Gastrocnemius medialis (tissue), 4 donors: ENCODE data around the gene GOLGA3.

Experiments used
- POLR2A ChIP-seq, 2 donors: fragments of 450-650 bp; IDR thresholded peaks; one replicate each; pipeline ENCODE4 v1.6.1; 2017; ENCODE audit warnings: antibody characterized with exemption in 2 of 2, mild to moderate bottlenecking in 2 of 2, moderate library complexity in 2 of 2
- TF ChIP-seq, protein P1 (sequence below), 5 experiments: fragments of 450-650 bp in 3 of 5; fragments of 200-600 bp in 2 of 5; sonication (generic) in 2 of 5; IDR thresholded peaks in 4 of 5; conservative IDR thresholded peaks in 1 of 5; 1 replicate in 4 of 5; 2 replicates in 1 of 5; pipeline ENCODE4 v1.5.1; 2016 to 2019; ENCODE audit warnings: antibody characterized with exemption in 5 of 5, mild to moderate bottlenecking in 3 of 5, moderate library complexity in 3 of 5

DNA sequence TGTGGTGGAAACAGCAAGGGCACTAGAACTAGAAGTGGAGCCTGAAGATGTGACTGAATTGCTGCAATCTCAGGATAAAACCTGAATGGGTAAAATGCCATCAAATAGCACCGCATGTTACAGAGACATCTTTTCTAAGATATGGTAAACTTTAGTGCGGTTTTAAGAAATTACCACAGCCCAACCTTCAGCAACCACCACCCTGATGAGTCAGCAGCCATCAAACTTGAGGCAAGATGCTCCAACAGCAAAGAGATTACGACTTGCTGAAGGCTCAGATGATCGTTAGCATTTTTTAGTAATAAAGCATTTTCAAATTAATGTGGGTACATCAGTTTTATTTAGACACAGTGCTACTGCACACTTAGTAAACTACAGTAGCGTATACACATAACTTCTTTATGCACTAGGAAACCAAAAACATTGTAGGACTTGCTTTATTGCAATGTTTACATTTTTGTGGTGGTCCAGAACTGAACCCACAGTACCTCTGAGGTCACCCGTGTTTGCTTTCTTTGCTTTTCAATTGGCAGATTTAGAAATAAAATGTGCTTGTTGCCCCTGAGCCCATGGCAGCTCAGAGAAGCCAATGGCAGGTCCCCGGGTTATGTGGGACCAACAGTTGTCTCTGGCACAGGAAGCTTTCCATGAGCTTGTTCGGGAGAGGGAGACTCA, 15.9 kb downstream of the GOLGA3 start:
- no peak for TF ChIP-seq POLR2A (IDR thresholded peaks at IDR 0.05)
- TF ChIP-seq, protein P1, sequence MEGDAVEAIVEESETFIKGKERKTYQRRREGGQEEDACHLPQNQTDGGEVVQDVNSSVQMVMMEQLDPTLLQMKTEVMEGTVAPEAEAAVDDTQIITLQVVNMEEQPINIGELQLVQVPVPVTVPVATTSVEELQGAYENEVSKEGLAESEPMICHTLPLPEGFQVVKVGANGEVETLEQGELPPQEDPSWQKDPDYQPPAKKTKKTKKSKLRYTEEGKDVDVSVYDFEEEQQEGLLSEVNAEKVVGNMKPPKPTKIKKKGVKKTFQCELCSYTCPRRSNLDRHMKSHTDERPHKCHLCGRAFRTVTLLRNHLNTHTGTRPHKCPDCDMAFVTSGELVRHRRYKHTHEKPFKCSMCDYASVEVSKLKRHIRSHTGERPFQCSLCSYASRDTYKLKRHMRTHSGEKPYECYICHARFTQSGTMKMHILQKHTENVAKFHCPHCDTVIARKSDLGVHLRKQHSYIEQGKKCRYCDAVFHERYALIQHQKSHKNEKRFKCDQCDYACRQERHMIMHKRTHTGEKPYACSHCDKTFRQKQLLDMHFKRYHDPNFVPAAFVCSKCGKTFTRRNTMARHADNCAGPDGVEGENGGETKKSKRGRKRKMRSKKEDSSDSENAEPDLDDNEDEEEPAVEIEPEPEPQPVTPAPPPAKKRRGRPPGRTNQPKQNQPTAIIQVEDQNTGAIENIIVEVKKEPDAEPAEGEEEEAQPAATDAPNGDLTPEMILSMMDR (IDR thresholded peaks at IDR 0.05 in 4 of 5, conservative IDR thresholded peaks at IDR 0.05 in 1 of 5) = no peak
